IPS DF 4.7 (cell line): ENCODE results near the gene COL13A1.

Source experiments
- DNase-seq: peaks from one replicate; pipeline ENCODE4 v3.0.0-alpha.2; 2013; ENCODE audit warnings: low spot score; ENCODE audit errors: extremely low read depth

COL13A1 gene

DNA sequence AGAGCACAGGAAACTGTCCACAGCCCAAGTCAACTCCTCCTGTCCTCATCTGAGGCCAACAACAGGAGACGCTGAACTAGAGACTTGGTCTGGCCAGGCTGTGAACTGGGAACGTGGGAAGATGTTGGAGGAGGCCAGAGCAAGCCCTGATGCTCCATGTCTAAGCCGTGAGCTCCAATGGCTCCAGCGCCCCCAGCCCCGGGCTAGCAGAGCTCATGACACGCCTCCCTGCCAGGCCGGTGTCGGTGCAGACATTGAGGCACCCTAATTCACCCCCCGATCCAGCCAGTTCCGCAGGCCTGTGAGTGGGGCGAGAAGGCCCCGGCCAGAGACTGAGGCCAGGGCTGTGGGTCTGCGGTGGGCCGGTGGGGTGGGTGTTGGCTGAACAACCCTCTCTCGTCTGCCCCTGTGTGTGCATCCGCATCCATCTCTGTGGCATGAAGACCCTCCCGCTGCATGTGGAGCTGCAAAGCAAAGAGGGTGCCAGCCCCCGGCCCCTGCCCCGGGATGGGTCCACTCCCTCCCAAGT is 141.7 kb downstream of the COL13A1 start:
- DNase-seq: no peak

DNA sequence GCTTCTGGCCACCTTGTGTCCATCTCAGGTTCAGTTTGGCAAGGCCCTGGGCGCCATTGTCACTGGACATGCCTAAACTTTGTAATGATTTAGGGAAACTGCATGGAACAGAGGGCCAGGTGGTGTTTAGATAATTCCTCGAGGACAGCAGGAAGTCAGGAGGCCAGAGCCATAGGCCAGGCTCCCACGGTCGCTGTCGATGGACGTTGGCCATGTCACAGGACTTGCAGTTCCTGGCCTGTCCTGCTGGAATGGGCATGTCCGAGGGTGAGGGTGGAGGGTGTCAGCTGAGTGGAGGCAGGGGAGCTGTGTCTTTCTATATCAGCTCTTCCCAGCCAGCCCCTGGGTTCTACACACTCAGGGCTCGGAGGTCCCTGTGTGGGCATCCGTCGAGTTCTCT is 143.1 kb downstream of the COL13A1 start:
- no peak for DNase-seq

DNA sequence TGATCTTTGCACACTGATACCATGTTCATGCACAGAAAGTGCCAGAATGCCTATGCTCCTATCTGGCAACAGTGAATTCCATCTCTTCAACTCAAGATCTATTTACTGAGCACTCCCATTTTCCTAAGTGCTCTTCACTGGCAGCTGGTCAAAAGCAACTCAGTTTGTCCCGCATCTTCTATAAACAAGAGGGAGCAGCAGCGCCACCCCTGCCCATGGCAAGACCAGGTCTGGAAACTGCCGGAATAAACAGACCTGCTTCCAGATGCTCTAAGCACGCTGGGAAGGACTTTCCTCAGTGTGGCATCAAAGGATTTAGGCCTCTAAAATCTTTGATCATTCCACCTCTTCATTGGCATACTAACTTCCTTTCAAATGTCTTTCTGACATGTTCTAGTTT is 146.6 kb downstream of the COL13A1 start:
- no peak for DNase-seq

DNA sequence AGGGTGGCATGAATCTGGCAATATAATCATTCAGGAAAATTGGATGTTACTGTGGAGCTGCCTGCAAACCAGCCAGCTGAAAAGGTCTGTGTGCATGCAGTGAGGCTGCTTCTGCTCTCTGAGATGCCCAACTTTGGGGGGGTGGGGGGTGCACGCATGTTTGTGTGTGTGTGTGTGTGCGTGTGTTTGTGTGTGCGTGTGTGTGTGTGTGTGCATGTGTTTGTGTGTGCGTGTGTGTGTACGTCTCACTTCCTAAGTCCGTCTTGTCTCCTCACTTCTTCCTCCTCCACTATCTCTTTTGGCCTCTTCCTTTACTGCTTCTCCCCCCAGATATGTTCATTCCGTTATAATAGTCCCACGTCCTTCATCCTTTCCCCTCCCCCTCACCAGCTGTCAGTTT is 148.1 kb downstream of the COL13A1 start:
- no peak for DNase-seq

DNA sequence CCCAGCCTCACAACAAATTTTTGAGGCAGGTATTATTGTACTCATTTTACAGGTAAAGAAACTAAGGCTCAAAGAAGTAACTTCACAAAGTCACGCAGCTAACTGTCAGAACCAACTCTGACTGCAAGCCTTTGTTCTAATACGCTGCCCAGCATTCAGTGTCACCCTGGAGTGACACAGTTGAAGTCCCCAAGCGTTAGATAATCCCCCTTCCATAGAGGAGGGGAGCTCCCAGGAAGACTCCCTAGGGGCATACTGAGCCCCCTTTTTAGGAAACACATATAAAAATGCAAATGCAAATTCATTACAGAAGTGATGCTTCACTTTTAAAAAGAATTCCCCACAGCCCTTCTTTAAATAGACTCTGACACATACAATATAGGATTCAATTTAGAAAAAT is 150.0 kb downstream of the COL13A1 start:
- DNase-seq: no peak

DNA sequence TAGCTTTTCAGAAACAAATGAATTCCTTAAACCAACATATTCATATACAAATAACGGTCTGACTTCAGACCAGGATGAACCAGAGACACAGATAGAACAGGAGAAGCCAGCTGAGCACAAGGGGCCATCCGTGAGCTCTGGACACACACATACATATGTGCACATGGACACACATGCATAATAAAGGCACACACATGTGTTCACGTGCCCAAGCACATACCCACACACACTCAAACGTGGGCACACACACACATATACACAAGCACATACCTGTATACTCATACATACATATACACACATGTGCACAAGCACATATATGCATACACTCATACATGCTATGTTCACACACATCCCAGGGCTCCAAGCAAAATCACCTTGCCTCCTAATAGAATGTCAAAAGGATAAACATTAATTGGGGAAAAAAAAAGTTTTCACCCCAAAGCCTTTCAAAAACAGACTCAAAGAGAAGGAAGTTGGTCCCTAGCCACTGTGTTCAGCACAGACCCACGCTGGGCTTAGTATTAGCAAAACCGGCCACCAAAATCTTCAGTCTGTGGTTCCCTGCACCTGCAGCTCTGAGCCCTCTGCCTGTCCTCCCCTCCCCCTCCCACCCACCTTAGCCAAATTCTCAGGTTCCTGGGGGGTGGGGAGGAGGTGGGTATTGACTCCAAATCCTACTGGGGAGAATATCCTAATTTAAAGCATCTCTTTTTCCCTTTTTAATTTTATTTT is 150.5 kb downstream of the COL13A1 start:
- no peak for DNase-seq

DNA sequence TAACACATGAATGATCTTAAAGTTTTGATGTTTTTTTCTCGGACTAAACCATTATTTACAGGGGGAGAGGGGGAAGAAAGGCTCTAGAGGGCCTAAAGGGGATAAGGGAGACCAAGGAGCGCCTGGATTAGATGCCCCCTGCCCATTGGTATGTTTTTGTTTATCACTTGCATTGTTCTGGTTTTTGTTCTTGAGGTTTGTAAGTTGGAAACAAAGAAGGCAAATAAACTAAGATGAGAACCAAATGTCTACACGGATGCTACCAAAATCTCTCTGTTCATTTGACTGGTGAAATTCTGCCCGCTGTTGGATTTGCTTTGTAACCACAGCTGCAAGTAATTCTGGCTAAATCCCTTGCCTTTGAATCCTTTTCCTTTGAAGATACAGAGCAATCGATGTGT is 151.1 kb downstream of the COL13A1 start:
- no peak for DNase-seq

DNA sequence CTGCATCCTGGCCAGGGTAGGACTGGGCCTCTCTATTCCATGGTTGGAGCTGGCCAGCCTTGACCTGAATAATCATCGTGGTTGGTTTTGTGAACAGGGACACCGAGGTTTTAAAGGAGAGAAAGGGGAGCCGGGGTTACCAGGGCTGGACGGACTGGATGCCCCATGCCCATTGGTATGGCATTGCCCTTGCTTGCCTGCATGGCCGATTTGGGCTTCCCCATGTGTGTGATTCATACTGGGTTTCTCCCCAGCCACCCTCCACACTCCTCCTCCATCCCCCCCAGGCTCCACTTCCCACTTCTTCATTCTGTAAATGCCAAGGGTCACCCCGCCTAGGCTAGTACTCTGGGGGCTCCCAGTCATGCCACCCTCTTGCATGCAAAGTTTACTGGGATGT is 152.1 kb downstream of the COL13A1 start:
- no peak for DNase-seq

DNA sequence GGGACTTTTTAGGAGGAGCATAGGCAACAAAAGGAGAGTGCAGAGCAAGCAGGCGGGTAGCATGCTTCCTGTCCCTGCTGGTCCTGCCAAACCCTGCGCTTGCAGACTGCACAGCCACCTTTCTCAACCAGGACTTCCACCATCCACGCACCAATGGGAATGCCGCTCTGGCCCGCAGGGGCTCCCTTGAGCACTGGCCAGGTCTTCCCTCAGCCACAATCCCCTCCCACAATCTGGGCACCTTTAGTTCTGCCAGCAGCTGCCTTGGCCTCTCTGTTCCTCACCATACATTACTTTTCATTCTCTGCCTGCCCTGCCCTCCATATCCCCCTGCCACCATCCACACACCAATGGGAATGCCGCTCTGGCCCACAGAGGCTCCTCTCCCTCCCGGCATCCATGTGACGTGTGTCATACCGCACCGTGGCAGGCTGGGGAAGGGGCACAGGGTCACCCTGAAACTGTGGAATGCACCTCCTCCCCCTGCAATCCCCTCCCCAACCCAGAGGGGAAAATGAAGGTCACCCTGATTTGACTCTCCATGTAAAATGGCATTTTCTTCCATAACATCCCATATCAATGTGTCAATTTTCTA is 153.6 kb downstream of the COL13A1 start:
- DNase-seq: no peak

DNA sequence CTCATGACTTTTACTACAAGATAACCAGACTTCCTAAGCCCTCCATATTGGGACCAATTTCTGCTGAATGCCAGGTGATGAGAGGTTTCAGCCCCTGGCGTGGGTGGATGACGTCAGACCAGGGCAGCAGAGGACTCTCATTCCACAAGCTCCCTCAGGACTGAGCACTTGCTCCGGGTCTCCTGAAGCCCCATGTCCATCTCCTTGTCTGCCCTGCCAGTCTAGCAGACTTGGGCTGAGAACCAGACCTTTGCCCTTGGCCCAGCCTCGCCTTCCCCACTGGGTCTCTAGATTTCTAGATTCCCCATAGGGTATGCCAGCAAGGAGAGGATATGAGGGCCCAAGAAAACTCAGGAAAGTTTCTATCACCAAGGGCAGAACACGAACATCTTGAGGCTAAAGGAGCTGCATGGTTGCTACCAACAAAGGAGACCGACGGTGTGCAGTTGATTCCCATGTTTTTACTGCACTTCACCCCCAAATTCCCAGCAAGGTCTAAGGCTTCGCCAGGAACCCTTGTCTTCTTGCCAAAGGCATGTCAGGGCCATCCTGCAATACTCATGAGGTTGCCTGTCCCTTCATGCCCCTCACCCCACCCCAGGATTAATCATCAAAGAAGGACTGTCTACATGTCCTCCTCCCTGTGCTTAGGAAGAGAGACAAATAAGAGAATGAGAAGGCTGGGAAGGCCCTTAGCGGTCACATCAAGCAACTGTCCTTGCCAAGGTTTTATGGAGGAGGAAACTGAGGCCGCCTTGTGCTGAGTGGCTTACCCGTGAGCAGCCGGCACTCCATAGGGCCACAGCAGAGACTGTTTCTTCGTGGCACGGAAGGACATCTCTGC is 154.4 kb downstream of the COL13A1 start:
- DNase-seq: no peak

DNA sequence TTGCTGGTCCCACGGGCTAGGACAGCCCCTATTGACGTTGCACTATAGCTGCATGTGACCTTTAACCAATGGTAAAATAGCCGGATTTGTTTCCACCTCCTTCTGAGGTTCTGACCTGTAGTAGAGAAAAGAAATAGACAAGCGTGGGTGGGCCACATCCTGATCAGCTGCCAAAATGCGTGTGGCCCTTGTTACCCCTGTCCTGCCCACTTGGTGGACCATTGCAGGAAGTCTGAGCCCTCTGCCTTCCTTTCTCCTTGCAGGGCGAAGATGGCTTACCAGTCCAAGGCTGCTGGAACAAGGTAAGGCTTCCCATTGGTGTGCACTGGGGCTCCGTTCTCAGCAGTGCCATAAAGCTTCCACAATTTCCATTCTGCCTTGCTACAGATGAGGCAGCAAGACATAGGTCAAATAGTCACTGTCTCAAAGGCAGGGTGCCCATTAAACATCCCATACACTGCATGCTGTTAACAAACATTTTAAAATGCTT is 155.1 kb downstream of the COL13A1 start:
- no peak for DNase-seq

DNA sequence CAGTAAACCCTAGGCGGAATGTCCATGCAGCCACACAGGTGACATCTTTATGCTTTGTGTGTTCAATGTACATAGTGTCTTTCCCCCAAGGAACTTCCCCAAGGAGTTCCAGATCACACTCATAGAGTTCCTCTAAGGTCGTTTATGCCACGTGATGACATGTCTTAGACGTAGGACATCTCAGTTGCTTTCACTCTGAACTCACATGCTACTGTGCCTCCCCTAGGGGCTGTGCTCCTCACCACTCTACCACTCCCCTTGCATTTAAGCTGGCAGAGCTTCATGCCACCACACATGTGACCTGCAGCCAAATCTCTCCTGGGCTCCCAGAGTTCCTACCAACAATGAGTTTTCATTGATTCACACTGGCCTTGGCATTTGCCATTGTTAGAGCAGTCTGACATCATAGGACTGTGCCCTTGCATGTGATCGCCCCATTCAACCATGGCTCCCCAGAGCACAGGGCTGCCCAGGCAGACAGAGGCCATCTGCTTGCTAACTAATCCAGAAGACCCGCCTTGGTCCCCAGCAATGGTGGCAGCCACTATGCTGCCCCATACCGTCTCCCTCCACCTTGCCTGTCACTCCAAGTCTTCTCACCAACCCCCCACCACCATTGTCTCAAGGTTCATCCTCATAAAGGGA is 155.7 kb downstream of the COL13A1 start:
- DNase-seq: no peak

DNA sequence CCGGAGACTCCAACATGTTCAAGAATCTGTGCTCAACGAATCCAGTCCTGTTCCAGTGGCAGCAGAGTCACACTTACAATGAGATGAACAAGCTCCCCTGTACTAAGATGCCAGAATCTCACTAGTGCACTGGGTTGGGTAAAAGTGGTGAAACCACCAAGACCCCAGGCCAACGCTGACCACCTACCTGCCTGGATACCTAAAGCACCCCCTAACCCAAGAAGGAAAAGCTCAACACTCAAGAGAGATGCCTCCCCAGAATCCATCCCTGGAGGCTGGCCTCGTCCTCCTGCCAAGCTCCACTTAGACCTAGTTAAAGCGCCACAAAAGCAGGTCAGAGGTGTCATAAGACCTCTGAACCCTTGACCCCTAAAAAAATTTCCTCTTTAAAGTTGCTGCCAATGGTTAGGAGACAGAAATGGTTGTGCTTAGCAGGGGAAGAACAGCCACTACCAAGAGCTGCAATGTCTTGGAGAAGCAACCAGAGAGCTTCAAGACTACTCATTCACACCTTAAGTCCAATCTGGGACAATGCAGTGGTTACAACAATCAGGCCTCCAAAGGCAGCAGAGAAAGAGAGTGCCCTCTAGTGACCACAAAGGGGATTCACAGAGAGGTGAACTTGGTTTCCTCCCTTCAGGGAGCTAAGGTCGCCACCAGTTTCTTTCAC is 156.3 kb downstream of the COL13A1 start:
- no peak for DNase-seq

DNA sequence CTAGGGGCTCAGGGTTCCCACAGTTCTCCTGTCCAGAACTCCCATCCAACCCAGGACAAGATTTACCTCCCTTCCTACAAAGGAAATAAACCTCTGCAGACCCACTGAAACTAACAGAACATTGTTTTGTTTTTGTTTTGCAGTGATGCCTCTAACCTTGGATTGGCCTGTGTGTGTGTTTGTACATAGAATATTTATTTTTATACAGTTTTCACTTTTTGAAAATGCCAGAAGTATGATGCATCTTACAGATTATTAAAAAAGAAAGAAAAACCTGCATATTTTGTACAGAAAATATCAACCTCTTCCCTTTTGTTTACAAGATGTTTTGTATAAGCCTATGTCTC is 156.8 kb downstream of the COL13A1 start:
- DNase-seq: no peak

DNA sequence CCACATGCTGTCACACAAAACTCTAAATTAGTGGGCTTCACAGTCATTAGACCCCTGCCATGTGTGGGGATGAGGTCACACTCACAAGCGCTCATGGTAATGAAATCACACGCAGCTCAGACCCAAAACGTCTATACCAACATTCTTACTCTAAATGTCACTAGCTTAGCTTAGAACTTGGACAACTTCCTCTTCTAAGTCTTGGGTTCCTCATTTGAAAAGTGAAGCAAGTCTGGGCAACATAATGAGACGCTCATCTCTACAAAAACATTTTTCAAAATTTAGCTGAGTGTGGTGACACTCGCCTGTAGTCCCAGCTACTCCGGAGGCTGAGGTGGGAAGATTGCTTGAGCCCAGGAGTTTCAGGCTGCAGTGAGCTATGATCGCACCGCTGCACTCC is 158.2 kb downstream of the COL13A1 start:
- DNase-seq: no peak

DNA sequence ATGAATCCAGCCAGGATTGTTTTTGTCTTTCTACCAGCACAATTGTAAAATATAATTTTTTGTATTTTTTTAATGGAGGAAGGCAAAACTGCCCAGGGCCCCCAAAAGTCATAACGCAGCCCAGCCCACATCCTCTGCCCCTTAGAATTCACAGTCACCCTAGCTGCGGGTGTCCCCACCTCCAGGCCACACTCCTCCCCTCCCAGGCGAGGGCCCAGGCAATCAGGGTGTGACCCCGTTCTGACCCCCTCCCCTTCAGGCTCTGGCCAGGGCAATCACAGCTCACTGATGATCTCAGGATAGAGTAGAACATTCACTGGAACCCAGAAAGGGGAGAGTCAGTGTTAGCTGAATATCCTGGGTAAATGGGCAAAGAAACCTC is 158.9 kb downstream of the COL13A1 start:
- DNase-seq: no peak

DNA sequence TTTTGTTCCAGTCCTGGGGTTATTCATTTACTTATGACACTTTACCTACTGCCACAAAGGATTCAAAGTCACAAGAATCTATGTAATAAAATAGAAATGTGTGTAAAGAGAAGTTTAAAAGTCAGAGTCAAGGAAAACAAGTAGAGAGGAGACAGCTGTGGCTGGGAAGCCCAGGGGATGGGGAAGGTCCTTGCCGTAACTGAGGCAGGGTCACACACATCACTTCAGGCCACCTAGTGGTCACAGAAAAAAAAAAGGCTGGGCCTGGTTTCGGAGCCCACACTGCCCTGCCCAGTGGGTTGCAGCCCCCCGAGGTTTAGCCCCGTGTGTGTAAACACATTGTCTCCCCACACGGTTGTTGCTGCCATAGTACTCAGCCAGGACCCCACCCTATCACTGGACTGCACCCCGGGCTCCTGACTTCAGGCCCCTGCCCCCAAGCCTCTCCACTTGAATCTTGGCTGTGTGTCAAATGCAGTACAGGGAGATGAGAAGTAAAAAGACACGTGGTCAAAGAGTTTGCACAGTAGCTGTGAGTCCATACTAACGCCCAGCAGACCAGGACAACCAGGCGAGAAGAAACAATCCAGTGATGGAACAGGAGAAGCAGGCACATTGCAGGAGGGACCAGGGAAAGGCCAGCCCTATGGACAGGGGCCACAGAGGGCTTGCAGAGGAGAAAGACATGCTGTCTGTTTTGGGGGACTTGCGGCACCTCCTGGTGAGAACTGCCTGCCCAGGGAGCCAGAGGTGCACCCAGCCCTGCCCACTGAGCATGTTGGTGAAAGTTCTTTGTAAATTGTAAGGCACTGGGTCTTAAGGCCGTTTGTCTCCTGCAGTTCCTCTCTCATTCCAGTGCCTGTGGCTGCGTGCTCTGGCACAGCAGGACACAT is 159.5 kb downstream of the COL13A1 start:
- DNase-seq: no peak

DNA sequence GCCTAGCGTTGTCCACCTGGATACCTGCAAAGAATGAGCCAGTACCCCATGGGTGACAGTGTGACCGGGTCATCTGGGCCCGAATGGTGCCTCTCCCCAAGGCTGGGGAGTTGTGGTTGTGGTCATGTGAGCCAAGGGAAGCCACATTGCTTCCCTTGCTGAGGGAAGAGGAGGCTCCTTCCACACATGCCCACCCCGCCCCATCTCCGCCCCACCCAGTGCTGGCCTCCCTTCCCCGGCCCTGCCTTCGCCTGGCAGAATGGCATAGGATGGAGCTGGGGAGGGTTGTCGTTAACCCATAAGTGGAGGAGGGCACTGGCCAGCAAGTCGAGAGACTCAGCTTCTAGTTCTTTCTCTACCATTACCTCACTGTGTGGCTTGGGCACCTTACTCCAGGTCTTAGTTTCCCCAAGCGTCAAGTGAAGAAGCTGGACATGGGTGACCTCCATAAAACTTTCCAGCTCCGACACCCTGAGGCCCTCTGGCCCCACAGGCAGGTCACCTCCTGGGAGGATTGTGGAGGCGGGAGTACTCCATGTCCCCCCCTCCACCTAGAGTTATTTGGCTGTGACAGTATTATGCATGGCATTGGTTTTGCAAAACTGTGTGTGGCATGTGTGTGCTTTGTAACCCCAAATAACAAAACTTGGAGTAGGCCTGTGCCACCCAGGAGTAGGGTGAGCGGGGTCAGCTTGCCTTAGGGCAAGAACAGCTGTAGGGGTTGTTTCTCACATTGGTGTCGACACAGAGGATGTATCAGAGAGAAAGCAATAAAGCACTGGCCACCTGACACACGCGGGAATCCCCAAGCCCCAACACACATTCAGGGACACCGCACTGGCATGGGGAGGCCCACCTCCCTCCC is 160.4 kb downstream of the COL13A1 start:
- no peak for DNase-seq

DNA sequence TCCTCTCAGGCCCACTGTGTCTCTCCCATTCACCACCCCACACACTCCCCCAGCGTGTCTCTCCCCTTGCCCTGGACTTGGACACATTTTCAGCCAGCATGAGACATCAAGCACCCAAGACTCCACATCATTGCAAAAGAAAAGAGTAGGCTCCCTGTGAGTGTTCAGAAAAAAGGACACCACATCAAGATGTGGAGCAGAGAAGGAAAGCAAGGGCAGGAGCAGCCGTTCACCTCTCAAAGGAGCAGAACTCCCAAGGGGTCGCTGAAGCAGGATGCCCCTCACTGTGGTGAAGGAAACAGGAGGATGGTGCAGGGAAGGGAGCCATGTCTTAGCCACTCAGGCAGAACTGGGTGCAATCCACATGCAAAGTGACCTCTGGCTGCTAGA is 161.0 kb downstream of the COL13A1 start:
- DNase-seq: no peak
